Astrocyte (in vitro differentiated cells and primary cell): Measurements from ENCODE around the gene TMEM272. TPM values are rescaled to one million over a fixed set of nuclear protein-coding genes. Genes with fewer than 3 reads are reported as not detected.

Experiments
- DNase-seq: peaks from one replicate; pipeline ENCODE4 v3.0.0-alpha.2; 2010; ENCODE audit warnings: low read depth
- FAIRE-seq: peaks from 2 replicates; lab custom pipeline; 2011; peaks lifted over from hg19 to GRCh38; lab: Jason Lieb, UNC
- H2AFZ ChIP-seq: 2 replicates; pipeline ENCODE4 v1.6.0; 2012; ENCODE audit warnings: low read depth, low read length, inconsistent platforms
- H3K27ac ChIP-seq: 2 replicates; pipeline ENCODE4 v1.5.1; 2011; ENCODE audit warnings: low read depth, low read length, inconsistent platforms
- H3K27me3 ChIP-seq: 2 replicates; pipeline ENCODE4 v1.6.0; 2011; ENCODE audit warnings: low read length, inconsistent platforms; ENCODE audit not compliant: insufficient read depth
- H3K36me3 ChIP-seq: 2 replicates; pipeline ENCODE4 v1.5.1; 2011; ENCODE audit warnings: low read length, inconsistent platforms; ENCODE audit not compliant: insufficient read depth
- H3K4me1 ChIP-seq: 2 replicates; pipeline ENCODE4 v1.5.1; 2011; ENCODE audit warnings: low read length, inconsistent platforms; ENCODE audit not compliant: insufficient read depth
- H3K4me2 ChIP-seq: 2 replicates; pipeline ENCODE4 v1.6.0; 2012; ENCODE audit warnings: low read length, inconsistent platforms
- H3K4me3 ChIP-seq: 2 replicates; pipeline ENCODE4 v1.5.1; 2011; ENCODE audit warnings: low read depth, mild to moderate bottlenecking, low read length, inconsistent platforms; ENCODE audit not compliant: insufficient read depth
- H3K79me2 ChIP-seq: 2 replicates; pipeline ENCODE4 v1.6.0; 2012; ENCODE audit warnings: mild to moderate bottlenecking, low read length, inconsistent platforms; ENCODE audit not compliant: insufficient read depth
- H3K9ac ChIP-seq: 2 replicates; pipeline ENCODE4 v1.6.0; 2012; ENCODE audit warnings: mild to moderate bottlenecking, low read length, inconsistent platforms
- H3K9me3 ChIP-seq: 2 replicates; pipeline ENCODE4 v1.5.1; 2012; ENCODE audit warnings: low read depth, mild to moderate bottlenecking, low read length, inconsistent platforms; ENCODE audit not compliant: insufficient read depth
- H4K20me1 ChIP-seq: 2 replicates; pipeline ENCODE4 v1.6.0; 2012; ENCODE audit warnings: low read length, inconsistent platforms; ENCODE audit not compliant: insufficient read depth
- H3K27ac Mint-ChIP-seq: one replicate; pipeline ENCODE4 v1.8.0; 2021; ENCODE audit warnings: mild to moderate bottlenecking, mixed read lengths; ENCODE audit not compliant: unreplicated experiment
- H3K27me3 Mint-ChIP-seq: one replicate; pipeline ENCODE4 v1.8.0; 2021; ENCODE audit warnings: low read depth, mixed read lengths; ENCODE audit not compliant: unreplicated experiment
- H3K36me3 Mint-ChIP-seq: one replicate; pipeline ENCODE4 v1.8.0; 2021; ENCODE audit warnings: low read depth, mixed read lengths; ENCODE audit not compliant: unreplicated experiment
- H3K4me1 Mint-ChIP-seq: one replicate; pipeline ENCODE4 v1.8.0; 2021; ENCODE audit warnings: low read depth, mixed read lengths; ENCODE audit not compliant: unreplicated experiment
- H3K4me3 Mint-ChIP-seq: one replicate; pipeline ENCODE4 v1.8.0; 2021; ENCODE audit warnings: mild to moderate bottlenecking, moderate library complexity, mixed read lengths; ENCODE audit not compliant: unreplicated experiment
- H3K9me3 Mint-ChIP-seq: one replicate; pipeline ENCODE4 v1.8.0; 2021; ENCODE audit warnings: mild to moderate bottlenecking, mixed read lengths; ENCODE audit not compliant: unreplicated experiment
- CTCF ChIP-seq: IDR thresholded peaks from 2 replicates; pipeline ENCODE4 v1.5.1; 2011; ENCODE audit warnings: low read depth, mild to moderate bottlenecking, inconsistent platforms, low read length, moderate library complexity; ENCODE audit not compliant: insufficient read depth
- EZH2 ChIP-seq: IDR thresholded peaks from 2 replicates; pipeline ENCODE4 v1.6.1; 2012; ENCODE audit warnings: mild to moderate bottlenecking, low read length, inconsistent platforms; ENCODE audit not compliant: insufficient read depth
- total RNA-seq: library from RNA; stranded (reverse); gene quantifications from 2 replicates; pipeline ENCODE4 v1.2.1, GENCODE V29; 2021

TMEM272 gene
- total RNA-seq, 1 donor from 2014 or later: 0.05 TPM

- peaks cover 6% of the 10 kb centered on the region for H3K4me1 Mint-ChIP-seq
- Histone ChIP-seq H4K20me1 (no peaks in the 10 kb centered on the region), H2AFZ (no peak overlapping the region), H3K4me3 (no peak overlapping the region), H3K9me3 (no peaks in the 10 kb centered on the region), H3K79me2 (no peaks in the 10 kb centered on the region), H3K9ac (no peak overlapping the region), H3K27ac (no peak overlapping the region), H3K4me1 (no peaks in the 10 kb centered on the region), H3K4me2 (no peak overlapping the region), H3K36me3 (no peaks in the 10 kb centered on the region), H3K27me3 (no peaks in the 10 kb centered on the region)
- FAIRE-seq (no peak), DNase-seq (no peak)
- H3K27me3 Mint-ChIP-seq: peaks cover 6% of the 10 kb centered on the region
- H3K36me3 Mint-ChIP-seq: no peaks in the 10 kb centered on the region
- TF ChIP-seq CTCF: no peak
- TF ChIP-seq EZH2: no peak
- H3K9me3 Mint-ChIP-seq: peaks cover 6% of the 10 kb centered on the region
- H3K4me3 Mint-ChIP-seq: no peak overlapping the region
- no peak overlapping the region for H3K27ac Mint-ChIP-seq
Observed at GRCh38 chr13:51887468-51887867, 42.5 kb upstream of the TMEM272 start.

DNA sequence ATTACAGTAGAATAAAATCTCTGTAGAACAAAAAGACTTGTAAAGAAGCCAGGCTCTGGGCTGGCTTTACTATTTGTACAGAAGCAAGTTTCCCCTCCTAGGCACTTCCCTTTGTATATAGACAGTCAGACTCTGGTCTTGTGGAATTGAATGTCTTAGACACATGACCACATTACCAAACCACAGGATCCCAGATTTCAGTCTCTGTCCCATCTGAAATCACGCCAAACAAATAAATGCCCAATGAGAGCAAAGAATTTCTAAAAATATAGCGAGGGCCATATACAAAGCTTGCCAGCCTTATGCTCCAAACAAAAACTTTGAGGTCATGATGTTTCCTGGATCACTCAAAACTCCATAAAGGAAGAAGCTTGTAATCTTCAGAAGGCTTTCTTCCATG, 40.7 kb upstream of the TMEM272 start:
- Mint-ChIP-seq H3K4me3 (no peak overlapping the region), H3K27ac (no peak overlapping the region)

More for the DNA sequence above, 40.7 kb upstream of the TMEM272 start:
- H3K36me3 ChIP-seq: no peaks in the 10 kb centered on the region
- no peak overlapping the region for H2AFZ ChIP-seq
- no peaks in the 10 kb centered on the region for H3K27me3 Mint-ChIP-seq
- H4K20me1 ChIP-seq: no peaks in the 10 kb centered on the region
- H3K4me1 Mint-ChIP-seq: peaks cover 6% of the 10 kb centered on the region
- no peak overlapping the region for H3K9ac ChIP-seq
- TF ChIP-seq CTCF (no peak), EZH2 (no peak)
- H3K4me3 ChIP-seq: no peak overlapping the region
- H3K4me1 ChIP-seq: no peaks in the 10 kb centered on the region
- no peaks in the 10 kb centered on the region for H3K79me2 ChIP-seq
- H3K4me2 ChIP-seq: no peak overlapping the region
- no peak for FAIRE-seq
- H3K27ac ChIP-seq: no peak overlapping the region
- no peaks in the 10 kb centered on the region for H3K36me3 Mint-ChIP-seq
- no peaks in the 10 kb centered on the region for H3K9me3 ChIP-seq
- DNase-seq: no peak
- H3K9me3 Mint-ChIP-seq: peaks cover 4% of the 10 kb centered on the region
- H3K27me3 ChIP-seq: no peaks in the 10 kb centered on the region
